ENCODE data around the gene C13orf46. TPM values are rescaled to one million over a fixed set of nuclear protein-coding genes. Genes with fewer than 3 reads are reported as not detected.

C13orf46 gene
- total RNA-seq, 3 donors from 2014 or later = 0.16 to 0.73 (median 0.66) TPM

GRCh38 chr13:113929628-113930615, 44.0 kb downstream of the C13orf46 start:
- no peaks in the 10 kb centered on the region for H3K36me3 ChIP-seq
- no peak overlapping the region for H3K4me3 ChIP-seq
- H3K4me1 ChIP-seq = peaks cover 20 to 26% of the 10 kb centered on the region in 2 donors
- TF ChIP-seq CTCF (IDR thresholded peaks at IDR 0.05) = no peak
- TF ChIP-seq POLR2AphosphoS5 (IDR thresholded peaks at IDR 0.05) = no peak
- TF ChIP-seq POLR2A (IDR thresholded peaks at IDR 0.05) = no peak
- peak in 1 of 2 donors; percentile 36 for DNase-seq (ENCODE audit: low spot score in 2 of 2)
- no peaks in the 10 kb centered on the region for H3K9me3 ChIP-seq
- intact Hi-C loops (cut with DNase I; ENCODE audit: low total_unique reads) = no loop called here
- H3K27me3 ChIP-seq = no peaks in the 10 kb centered on the region
- H3K27ac ChIP-seq = peak overlapping the region; percentile 85 to 90

- intact Hi-C loops (cut with DNase I; ENCODE audit: low total_unique reads) = no loop called here
- DNase-seq (ENCODE audit: low spot score in 2 of 2) = peak; percentile 79 to 84
- Histone ChIP-seq H3K27me3 (no peaks in the 10 kb centered on the region), H3K9me3 (no peaks in the 10 kb centered on the region), H3K4me1 (peaks cover 20 to 26% of the 10 kb centered on the region in 2 donors), H3K4me3 (peak overlapping the region in 1 of 3 donors; percentile 53), H3K36me3 (no peaks in the 10 kb centered on the region), H3K27ac (peak overlapping the region; percentile 85 to 90)
- TF ChIP-seq POLR2AphosphoS5 (IDR thresholded peaks at IDR 0.05) (peak; percentile 50 to 69 (median 58)), CTCF (IDR thresholded peaks at IDR 0.05) (no peak)
These were observed 44.9 kb downstream of the C13orf46 start for GRCh38 chr13:113928685-113929627.

- Histone ChIP-seq H3K27me3 (no peaks in the 10 kb centered on the region), H3K27ac (peak overlapping the region; percentile 85 to 90), H3K36me3 (no peaks in the 10 kb centered on the region), H3K4me3 (peak overlapping the region in 2 of 3 donors; percentile 23 to 53), H3K4me1 (peaks cover 20 to 26% of the 10 kb centered on the region in 2 donors), H3K9me3 (no peaks in the 10 kb centered on the region)
- peak; percentile 85 to 95 for DNase-seq (ENCODE audit: low spot score in 2 of 2)
- intact Hi-C loops (cut with DNase I; ENCODE audit: low total_unique reads) = no loop called here
- no peak for TF ChIP-seq CTCF (IDR thresholded peaks at IDR 0.05)
- no peak for TF ChIP-seq POLR2A (IDR thresholded peaks at IDR 0.05)
- peak; percentile 74 to 97 (median 86) for TF ChIP-seq POLR2AphosphoS5 (IDR thresholded peaks at IDR 0.05)
These were observed 46.0 kb downstream of the C13orf46 start for GRCh38 chr13:113927661-113928581.

GRCh38 chr13:113926951-113927660, 46.8 kb downstream of the C13orf46 start:
- intact Hi-C loops (cut with DNase I; ENCODE audit: low total_unique reads) = no loop called here
- H3K4me1 ChIP-seq = peaks cover 20 to 26% of the 10 kb centered on the region in 2 donors
- no peaks in the 10 kb centered on the region for H3K27me3 ChIP-seq
- peak overlapping the region; percentile 85 to 90 for H3K27ac ChIP-seq
- DNase-seq (ENCODE audit: low spot score in 2 of 2) = peak; percentile 23 to 49
- no peaks in the 10 kb centered on the region for H3K9me3 ChIP-seq
- H3K36me3 ChIP-seq = no peaks in the 10 kb centered on the region
- TF ChIP-seq CTCF (IDR thresholded peaks at IDR 0.05) (no peak), POLR2A (IDR thresholded peaks at IDR 0.05) (no peak), POLR2AphosphoS5 (IDR thresholded peaks at IDR 0.05) (no peak)
- peak overlapping the region in 1 of 3 donors; percentile 25 for H3K4me3 ChIP-seq
